HCT116 (cell line): ENCODE results near the gene MINK1.

Experiments
- POLR2A ChIP-seq: IDR thresholded peaks from 2 replicates; pipeline ENCODE4 v1.7.0; 2011; ENCODE audit warnings: borderline replicate concordance; ENCODE audit not compliant: insufficient read depth, insufficient read length; ENCODE audit errors: extremely low read depth
- POLR2AphosphoS5 ChIP-seq: IDR thresholded peaks from 2 replicates; pipeline ENCODE4 v1.6.1; 2011; ENCODE audit warnings: mild to moderate bottlenecking, low read depth, low read length, moderate library complexity
- TF ChIP-seq, protein P1 (sequence below), 3 experiments: fragments of 200-600 bp in 1 of 3; sonication (generic) in 1 of 3; IDR thresholded peaks in 2 of 3; conservative IDR thresholded peaks in 1 of 3; 2 replicates each; pipeline ENCODE4 v1.5.1; 2012 to 2017; ENCODE audit warnings: low read depth in 2 of 3, low read length in 2 of 3, antibody characterized with exemption in 1 of 3, borderline replicate concordance in 1 of 3, control low read depth in 1 of 3, mild to moderate bottlenecking in 1 of 3, mixed read lengths in 1 of 3, mixed run types in 1 of 3, moderate library complexity in 1 of 3; ENCODE audit not compliant: insufficient read depth in 1 of 3

- no peak for TF ChIP-seq POLR2A
- TF ChIP-seq, protein P1, sequence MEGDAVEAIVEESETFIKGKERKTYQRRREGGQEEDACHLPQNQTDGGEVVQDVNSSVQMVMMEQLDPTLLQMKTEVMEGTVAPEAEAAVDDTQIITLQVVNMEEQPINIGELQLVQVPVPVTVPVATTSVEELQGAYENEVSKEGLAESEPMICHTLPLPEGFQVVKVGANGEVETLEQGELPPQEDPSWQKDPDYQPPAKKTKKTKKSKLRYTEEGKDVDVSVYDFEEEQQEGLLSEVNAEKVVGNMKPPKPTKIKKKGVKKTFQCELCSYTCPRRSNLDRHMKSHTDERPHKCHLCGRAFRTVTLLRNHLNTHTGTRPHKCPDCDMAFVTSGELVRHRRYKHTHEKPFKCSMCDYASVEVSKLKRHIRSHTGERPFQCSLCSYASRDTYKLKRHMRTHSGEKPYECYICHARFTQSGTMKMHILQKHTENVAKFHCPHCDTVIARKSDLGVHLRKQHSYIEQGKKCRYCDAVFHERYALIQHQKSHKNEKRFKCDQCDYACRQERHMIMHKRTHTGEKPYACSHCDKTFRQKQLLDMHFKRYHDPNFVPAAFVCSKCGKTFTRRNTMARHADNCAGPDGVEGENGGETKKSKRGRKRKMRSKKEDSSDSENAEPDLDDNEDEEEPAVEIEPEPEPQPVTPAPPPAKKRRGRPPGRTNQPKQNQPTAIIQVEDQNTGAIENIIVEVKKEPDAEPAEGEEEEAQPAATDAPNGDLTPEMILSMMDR (IDR thresholded peaks at IDR 0.05 in 2 of 3, conservative IDR thresholded peaks at IDR 0.05 in 1 of 3; ENCODE audit: borderline replicate concordance in 1 of 3, insufficient read depth in 1 of 3, low read depth in 2 of 3, low read length in 2 of 3) = no peak
- TF ChIP-seq POLR2AphosphoS5 = no peak
Measured at GRCh38 chr17:4863321-4863720, 30.2 kb downstream of the MINK1 start.
